Breast epithelium (tissue), 4 donors: ENCODE measurements around the gene TRAPPC2B. TPM values are rescaled to one million over a fixed set of nuclear protein-coding genes. Genes with fewer than 3 reads are reported as not detected.
A peak's percentile ranks its signal among the peaks of the same experiment; 100 is the strongest.

Experiments used
- DNase-seq, 2 donors: peaks; one replicate each; pipeline ENCODE4 v3.0.0-alpha.2; 2019; ENCODE audit warnings: low spot score in 2 of 2
- H3K27ac ChIP-seq, 2 donors: fragments of 200-600 bp; sonication (generic) in 1 of 2; one replicate each; pipeline ENCODE4 v1.5.1; 2016 to 2019; ENCODE audit warnings: mild to moderate bottlenecking in 1 of 2
- H3K27me3 ChIP-seq, 2 donors: fragments of 200-600 bp; sonication (generic) in 1 of 2; one replicate each; pipeline versions ENCODE4 v1.5.1 to v1.6.0; 2017 to 2019; ENCODE audit warnings: control low read depth in 1 of 2, mild to moderate bottlenecking in 1 of 2
- H3K36me3 ChIP-seq: fragments of 200-600 bp; one replicate; pipeline ENCODE4 v1.5.1; 2019
- H3K4me1 ChIP-seq, 2 donors: fragments of 200-600 bp; sonication (generic); one replicate each; pipeline ENCODE4 v1.5.1; 2016 to 2019; ENCODE audit warnings: control low read depth in 1 of 2
- H3K4me3 ChIP-seq, 3 donors: fragments of 200-600 bp; sonication (generic); 1 replicate in 2 of 3; 2 replicates in 1 of 3; pipeline ENCODE4 v1.5.1; 2016 to 2019; ENCODE audit warnings: mild to moderate bottlenecking in 3 of 3, moderate library complexity in 2 of 3
- H3K9me3 ChIP-seq, 2 donors: fragments of 200-600 bp; sonication (generic) in 1 of 2; one replicate each; pipeline ENCODE4 v1.5.1; 2016 to 2019; ENCODE audit warnings: control low read depth in 1 of 2
- POLR2A ChIP-seq: fragments of 450-650 bp; IDR thresholded peaks from one replicate; pipeline ENCODE4 v1.6.1; 2016; ENCODE audit warnings: antibody characterized with exemption, mild to moderate bottlenecking, moderate library complexity
- POLR2AphosphoS5 ChIP-seq, 3 donors: sonication (generic); formaldehyde crosslinking; IDR thresholded peaks; one replicate each; pipeline ENCODE4 v1.6.1; 2017; ENCODE audit warnings: antibody characterized with exemption in 3 of 3
- intact Hi-C: fragments of 100-400 bp; cut with DNase I; formaldehyde crosslinking; loops from one replicate; pipeline ENCODE4 v1.15.1; 2023; ENCODE audit warnings: low total_unique reads
- total RNA-seq, 3 donors: library from RNA; depleted of rRNA; stranded (reverse); fragments of >200 nt; gene quantifications; one replicate each; pipeline ENCODE4 v1.1.0, GENCODE V29; 2016
- TF ChIP-seq, protein P1 (sequence below), 3 donors: fragments of 450-650 bp; IDR thresholded peaks; one replicate each; pipeline ENCODE4 v1.5.1; 2016 to 2017; ENCODE audit warnings: antibody characterized with exemption in 3 of 3, mild to moderate bottlenecking in 3 of 3, moderate library complexity in 3 of 3

TRAPPC2B gene
- total RNA-seq, 3 donors from 2014 or later: 16.7 to 23.2 (median 20.2) TPM

DNA sequence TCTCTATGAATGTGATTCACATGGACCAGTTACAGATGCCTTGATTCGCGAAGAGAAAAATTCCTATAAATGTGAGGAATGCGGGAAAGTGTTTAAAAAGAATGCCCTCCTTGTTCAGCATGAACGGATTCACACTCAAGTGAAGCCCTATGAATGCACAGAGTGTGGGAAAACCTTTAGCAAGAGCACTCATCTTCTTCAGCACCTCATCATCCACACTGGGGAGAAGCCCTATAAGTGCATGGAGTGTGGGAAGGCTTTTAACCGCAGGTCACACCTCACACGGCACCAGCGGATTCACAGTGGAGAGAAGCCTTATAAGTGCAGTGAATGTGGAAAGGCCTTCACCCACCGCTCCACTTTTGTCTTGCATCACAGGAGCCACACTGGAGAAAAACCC is 35.4 kb upstream of the TRAPPC2B start:
- no peak overlapping the region for H3K4me3 ChIP-seq
- no peaks in the 10 kb centered on the region for H3K4me1 ChIP-seq
- peaks cover 37% of the 10 kb centered on the region for H3K36me3 ChIP-seq
- H3K27ac ChIP-seq: no peak overlapping the region
- intact Hi-C loops: no loop called here
- peaks cover 46 to 69% of the 10 kb centered on the region in 2 donors for H3K9me3 ChIP-seq
- DNase-seq: no peak
- no peaks in the 10 kb centered on the region for H3K27me3 ChIP-seq
- TF ChIP-seq, protein P1, sequence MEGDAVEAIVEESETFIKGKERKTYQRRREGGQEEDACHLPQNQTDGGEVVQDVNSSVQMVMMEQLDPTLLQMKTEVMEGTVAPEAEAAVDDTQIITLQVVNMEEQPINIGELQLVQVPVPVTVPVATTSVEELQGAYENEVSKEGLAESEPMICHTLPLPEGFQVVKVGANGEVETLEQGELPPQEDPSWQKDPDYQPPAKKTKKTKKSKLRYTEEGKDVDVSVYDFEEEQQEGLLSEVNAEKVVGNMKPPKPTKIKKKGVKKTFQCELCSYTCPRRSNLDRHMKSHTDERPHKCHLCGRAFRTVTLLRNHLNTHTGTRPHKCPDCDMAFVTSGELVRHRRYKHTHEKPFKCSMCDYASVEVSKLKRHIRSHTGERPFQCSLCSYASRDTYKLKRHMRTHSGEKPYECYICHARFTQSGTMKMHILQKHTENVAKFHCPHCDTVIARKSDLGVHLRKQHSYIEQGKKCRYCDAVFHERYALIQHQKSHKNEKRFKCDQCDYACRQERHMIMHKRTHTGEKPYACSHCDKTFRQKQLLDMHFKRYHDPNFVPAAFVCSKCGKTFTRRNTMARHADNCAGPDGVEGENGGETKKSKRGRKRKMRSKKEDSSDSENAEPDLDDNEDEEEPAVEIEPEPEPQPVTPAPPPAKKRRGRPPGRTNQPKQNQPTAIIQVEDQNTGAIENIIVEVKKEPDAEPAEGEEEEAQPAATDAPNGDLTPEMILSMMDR (IDR thresholded peaks at IDR 0.05): no peak
- no peak for TF ChIP-seq POLR2A

DNA sequence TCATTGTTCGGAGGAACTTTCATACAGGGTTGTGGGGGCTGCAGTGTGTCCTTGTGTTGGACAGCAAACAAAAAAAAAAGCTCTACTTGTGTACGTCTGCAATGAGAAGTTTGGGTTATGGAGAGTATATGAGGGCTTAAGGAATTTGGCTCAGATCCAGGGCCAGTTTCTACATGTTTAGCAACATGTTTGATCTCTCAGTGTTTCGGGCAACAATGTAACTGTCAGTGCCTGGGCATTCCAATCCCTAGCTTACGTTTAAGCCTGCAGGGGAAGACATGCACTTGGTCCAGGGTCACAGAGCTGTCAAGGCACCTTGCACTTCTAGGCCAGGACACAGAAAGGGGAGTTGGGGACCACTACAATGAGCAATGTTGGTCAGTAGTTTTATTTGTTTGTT is 29.2 kb upstream of the TRAPPC2B start:
- no peaks in the 10 kb centered on the region for H3K27me3 ChIP-seq
- peak in 1 of 2 donors; percentile 44 for DNase-seq
- no peak for TF ChIP-seq POLR2AphosphoS5 (IDR thresholded peaks at IDR 0.05)
- H3K4me1 ChIP-seq: no peaks in the 10 kb centered on the region
- H3K36me3 ChIP-seq: peaks cover under 1% of the 10 kb centered on the region
- H3K4me3 ChIP-seq: no peak overlapping the region
- H3K9me3 ChIP-seq: peaks cover 7 to 20% of the 10 kb centered on the region in 2 donors
- intact Hi-C loops: no loop called here
- peak overlapping the region in 1 of 2 donors; percentile 40 for H3K27ac ChIP-seq

DNA sequence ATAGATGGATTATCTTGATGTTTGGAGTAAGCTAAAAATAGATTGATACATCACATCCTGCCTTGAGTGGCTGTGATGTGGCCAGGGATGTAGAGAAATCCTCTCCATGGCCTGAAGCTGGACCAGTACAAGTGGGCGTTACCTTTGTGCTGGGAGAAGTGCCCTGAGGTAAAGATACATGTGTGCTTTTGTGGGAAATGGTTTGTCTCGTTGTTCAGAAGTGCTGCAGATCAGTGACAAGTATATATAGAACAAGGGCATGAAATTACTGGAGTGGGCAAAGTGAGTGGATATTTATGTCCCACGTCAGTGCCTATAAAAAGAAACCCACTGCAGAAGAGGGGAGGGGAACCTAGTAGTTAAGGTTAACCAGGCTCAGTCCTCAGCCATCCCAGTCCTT is 24.5 kb upstream of the TRAPPC2B start:
- no peaks in the 10 kb centered on the region for H3K4me1 ChIP-seq
- TF ChIP-seq, protein P1 (IDR thresholded peaks at IDR 0.05): no peak
- TF ChIP-seq POLR2A: no peak
- no peak for TF ChIP-seq POLR2AphosphoS5 (IDR thresholded peaks at IDR 0.05)
- intact Hi-C loops: no loop called here
- no peak for DNase-seq
- H3K9me3 ChIP-seq: peaks cover 0 to 5% of the 10 kb centered on the region in 2 donors
- no peaks in the 10 kb centered on the region for H3K27me3 ChIP-seq
- no peaks in the 10 kb centered on the region for H3K36me3 ChIP-seq
- no peak overlapping the region for H3K4me3 ChIP-seq
- H3K27ac ChIP-seq: no peak overlapping the region

DNA sequence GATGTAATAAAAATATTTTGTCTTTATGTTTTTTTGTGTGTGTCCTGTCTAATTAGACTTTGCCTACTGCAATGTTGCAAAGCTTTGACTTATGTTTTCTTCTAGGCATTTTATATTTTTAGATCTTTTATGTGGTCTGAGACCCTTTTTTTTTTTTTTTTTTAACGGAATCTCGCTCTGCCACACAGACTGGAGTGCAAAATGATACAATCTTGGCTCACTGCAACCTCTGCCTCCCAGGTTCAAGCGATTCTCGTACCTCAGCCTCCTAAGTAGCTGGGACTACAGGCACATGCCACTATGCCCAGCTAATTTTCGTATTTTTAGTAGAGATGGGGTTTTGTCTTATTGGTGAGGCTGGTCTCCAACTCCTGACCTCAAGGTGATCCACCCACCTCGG is 20.8 kb upstream of the TRAPPC2B start:
- Histone ChIP-seq H3K27ac (no peak overlapping the region), H3K9me3 (no peaks in the 10 kb centered on the region)
- intact Hi-C loops: no loop called here

DNA sequence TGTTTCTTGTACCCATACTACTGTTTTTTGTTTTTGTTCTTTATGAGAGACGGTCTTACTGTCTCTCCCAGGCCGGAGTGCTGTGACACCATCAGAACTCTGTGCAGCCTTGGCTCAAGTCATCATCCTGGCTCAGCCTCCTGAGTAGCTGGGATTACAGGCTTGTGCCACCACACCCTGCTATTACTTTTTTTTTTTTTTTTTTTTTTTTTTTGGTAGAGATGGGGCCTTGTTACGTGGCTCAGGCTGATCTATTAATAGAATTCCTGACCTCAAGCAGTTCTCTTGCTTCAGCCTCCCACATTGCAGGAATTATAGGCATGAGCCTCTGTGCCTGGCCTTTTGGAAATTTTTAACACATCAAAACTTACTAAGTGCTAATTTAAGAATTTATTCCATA is 15.2 kb upstream of the TRAPPC2B start:
- Histone ChIP-seq H3K9me3 (peaks cover 3 to 5% of the 10 kb centered on the region in 2 donors), H3K4me3 (no peak overlapping the region), H3K27me3 (no peaks in the 10 kb centered on the region), H3K27ac (no peak overlapping the region), H3K4me1 (peaks cover 0 to 7% of the 10 kb centered on the region in 2 donors), H3K36me3 (no peaks in the 10 kb centered on the region)
- no peak for DNase-seq
- intact Hi-C loops: no loop called here
- TF ChIP-seq POLR2A: no peak

More for the DNA sequence above, 20.8 kb upstream of the TRAPPC2B start:
- DNase-seq: no peak
- no peaks in the 10 kb centered on the region for H3K4me1 ChIP-seq
- H3K4me3 ChIP-seq: no peak overlapping the region
- H3K27me3 ChIP-seq: no peaks in the 10 kb centered on the region
- TF ChIP-seq POLR2A (no peak), POLR2AphosphoS5 (IDR thresholded peaks at IDR 0.05) (no peak)
- TF ChIP-seq, protein P1 (IDR thresholded peaks at IDR 0.05): no peak
- no peaks in the 10 kb centered on the region for H3K36me3 ChIP-seq

DNA sequence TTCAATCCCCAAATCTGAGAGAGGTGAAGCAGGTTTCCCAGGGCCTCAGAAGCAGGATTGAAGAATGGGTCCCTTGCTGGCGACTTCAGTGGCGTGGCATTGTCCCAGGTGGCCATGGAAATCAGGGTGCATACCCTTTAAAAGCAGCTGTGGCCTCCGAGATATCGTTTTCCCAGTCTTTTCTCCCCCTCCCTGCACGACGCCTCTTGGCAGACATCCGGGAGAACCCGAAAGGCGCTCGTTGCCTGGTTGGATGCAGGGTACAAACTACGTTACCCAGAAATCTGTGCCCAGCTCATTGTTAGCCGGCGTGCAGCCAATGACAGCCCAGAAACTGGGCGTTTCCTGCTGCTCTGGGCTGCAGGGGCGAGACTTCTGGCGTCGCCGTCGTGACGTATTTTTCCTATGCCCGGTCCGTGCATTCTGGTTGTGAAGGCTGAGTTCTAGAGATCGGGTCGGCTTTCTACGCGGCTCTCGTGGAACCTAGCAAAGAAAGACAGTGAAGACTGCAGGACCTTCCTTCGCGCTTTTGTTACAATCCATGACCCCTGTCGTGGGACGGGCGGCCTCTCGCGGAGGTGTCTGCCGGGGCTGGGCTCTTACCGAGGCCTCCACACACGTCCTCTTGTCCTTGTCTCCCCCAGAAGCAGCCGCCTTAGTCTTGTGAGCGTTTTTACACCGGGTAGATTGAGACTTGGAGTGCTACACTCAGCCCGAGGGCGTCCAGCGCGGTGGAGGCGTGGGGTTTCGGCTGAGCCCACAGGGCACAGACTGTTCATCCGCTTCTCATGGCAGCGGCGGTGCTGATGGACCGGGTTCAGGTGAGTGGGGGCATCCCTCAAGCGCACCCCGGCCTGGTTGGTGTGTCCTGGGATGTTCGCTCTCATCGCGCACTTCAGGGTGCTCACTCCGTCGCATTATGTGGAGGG is 12.2 kb upstream of the TRAPPC2B start, which contains the start of gene ZNF304:
Gene ZNF304, plus strand, starts transcription at position 395 of the 929 bp plus-strand sequence. Its CDS starts 394 bp downstream, at position 789.
- Histone ChIP-seq H3K4me3 (peak within 1 kb of the TSS; percentile 65 to 86 (median 84)), H3K9me3 (peaks cover 33 to 34% of the 10 kb centered on the region in 2 donors), H3K36me3 (peaks cover 18% of the 10 kb centered on the region), H3K27ac (peak within 1 kb of the TSS; percentile 77), H3K4me1 (peaks cover 0 to 7% of the 10 kb centered on the region in 2 donors), H3K27me3 (no peaks in the 10 kb centered on the region)
- DNase-seq: peak; percentile 90 to 94
- TF ChIP-seq POLR2A (no peak), POLR2AphosphoS5 (IDR thresholded peaks at IDR 0.05) (peak in 2 of 3 donors; percentile 36 to 67)
- TF ChIP-seq, protein P1 (IDR thresholded peaks at IDR 0.05): no peak
- intact Hi-C loops: no loop called here
